Activated gamma-delta T cell treated with Interleukin-2 at 50 U/mL for 16 hours (primary cell): ENCODE results near the gene CYP20A1.
"Not testable (repeated sequence)": the region's sequence is repeated elsewhere in the genome, so short reads cannot be mapped to it uniquely, and the experiment has no call there.

Source experiments
- DNase-seq: peaks from one replicate; pipeline ENCODE4 v3.0.0-alpha.2; 2020

Gene CYP20A1

DNA sequence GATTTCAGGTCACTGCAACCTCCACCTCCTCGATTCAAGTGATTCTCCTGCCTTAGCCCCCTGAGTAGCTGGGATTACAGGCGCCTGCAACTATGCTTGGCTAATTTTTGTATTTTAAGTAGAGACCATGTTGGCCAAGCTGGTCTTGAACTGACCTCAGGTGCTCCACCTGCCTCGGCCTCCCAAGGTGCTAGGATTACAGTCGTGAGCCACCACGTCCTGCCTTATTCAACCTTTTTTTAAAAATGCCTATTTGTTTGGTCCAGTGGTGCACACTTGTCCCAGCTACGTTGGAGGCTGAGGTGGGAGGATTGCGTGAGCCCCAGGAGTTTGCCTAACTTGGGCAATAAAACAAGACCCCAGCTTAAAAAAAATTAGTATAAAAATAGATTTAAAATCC, 43.3 kb downstream of the CYP20A1 start:
- DNase-seq: no peak

DNA sequence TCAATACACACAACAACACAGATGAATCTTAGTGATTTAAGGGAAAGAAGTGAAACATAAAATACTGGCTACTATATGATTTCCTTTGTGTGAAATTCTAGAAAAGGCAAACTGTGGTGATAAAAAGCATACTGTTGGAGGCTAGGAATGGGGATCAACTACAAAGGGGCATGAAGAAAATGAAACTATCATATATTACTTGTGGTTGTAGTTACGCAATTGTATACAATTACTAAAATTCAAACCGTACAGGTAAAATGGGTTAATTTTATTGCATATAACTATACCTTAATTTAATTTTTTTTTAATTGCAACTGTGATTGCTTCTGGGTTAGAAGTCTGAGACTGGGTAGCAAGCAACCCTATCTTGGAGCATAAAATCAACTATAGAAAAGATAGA, 47.7 kb downstream of the CYP20A1 start:
- no peak for DNase-seq

DNA sequence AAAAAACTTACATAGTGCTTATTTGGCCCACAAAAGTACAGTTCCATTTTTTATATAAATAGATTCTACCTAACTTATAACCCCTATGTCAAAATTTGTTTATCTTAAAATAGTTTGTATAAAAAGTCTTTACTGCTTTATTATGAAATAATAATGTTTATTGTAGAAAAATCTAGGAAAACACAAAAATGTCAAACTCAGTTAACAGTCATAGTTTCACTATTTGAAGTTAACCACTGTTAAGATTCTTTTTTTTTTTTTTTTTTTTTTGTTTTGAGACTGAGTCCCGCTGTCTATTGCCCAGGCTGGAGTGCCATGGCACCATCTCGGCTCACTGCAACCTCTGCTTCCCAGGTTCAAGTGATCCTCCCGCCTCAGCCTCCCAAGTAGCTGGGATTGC, 62.8 kb downstream of the CYP20A1 start:
- no peak for DNase-seq

DNA sequence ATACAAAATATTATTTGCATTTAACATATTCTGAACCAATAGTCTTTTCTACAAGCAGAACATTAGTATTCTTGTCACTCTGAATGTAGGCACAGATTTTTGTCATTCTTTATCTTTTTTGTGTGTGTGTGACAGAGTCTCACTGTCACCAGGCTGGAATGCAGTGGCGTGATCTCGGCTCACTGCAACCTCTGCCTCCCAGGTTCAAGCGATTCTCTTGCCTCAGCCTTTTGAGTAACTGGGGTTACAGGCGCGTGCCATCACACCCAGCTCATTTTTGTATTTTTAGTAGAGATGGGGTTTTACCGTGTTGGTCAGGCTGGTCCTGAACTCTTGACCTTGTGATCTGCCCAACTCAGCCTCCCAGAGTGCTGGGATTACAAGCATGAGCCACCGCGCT, 63.8 kb downstream of the CYP20A1 start:
- not testable (repeated sequence) for DNase-seq

DNA sequence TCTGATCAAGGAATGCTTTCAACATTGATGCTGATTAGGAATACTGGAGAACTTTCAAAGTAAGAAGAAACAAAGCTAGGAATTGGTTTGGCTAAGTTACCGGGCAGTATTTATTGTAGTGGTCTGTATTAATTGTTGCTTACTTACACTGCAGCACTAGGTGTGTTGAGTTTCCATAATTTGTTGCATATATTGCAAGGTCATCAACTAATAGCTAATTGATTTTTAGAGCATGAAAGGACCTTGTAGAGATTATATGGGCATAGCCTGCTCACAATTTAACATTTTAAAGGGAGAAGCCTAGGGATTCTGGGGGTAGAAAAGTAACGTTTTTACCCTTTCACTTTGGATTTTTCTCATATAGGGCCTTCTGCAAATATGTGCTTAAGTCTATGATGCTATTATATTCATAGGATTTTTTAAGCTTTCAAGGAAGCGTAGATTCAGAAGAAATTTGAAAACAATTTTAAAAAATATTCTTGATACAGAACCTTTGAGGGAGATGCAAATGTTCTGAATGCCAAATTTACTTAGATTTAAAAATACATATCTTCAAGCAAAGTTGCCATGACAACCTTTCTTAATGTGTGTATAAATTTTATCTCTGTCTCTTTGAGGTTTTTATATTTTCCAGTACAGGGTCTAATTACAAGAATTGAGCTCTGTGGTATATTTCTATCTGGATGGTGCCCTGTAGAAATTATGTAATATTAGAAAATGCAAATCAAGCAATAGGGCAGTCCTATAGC, 72.0 kb downstream of the CYP20A1 start:
- DNase-seq: no peak

DNA sequence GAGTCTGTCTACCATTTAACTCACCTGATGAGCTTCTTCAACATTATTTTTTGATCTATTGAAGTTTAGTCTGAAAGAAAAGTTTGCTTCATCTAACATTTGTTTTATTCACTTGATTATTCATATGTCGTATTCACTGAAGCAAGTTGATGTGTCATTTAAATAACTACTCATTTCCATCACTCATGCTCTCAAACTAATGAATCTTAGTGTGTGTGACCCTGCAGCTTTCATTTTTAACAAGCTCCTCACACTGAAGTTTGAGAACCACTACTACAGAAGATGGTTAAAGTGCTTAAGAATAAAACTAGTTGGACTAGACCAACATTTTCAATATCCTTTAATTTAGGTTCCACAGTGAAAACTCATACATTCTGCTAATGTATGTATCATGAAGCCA, 87.5 kb downstream of the CYP20A1 start:
- no peak for DNase-seq

DNA sequence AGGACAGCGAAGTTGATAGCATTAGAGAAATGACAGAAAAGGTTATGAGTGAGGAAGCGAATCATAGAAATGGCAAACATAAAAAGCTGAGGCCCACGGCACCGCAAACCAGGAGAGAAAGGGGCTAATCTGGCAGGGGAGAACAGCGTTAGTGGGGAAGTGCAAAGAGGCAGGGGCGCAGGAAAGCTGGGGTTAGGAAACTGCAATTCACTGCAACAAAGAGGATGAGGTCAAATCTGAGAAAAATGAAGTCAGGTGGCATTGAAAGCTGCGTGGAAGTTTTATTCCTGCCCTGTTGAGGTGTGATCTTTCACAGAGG, 88.7 kb downstream of the CYP20A1 start:
- no peak for DNase-seq

DNA sequence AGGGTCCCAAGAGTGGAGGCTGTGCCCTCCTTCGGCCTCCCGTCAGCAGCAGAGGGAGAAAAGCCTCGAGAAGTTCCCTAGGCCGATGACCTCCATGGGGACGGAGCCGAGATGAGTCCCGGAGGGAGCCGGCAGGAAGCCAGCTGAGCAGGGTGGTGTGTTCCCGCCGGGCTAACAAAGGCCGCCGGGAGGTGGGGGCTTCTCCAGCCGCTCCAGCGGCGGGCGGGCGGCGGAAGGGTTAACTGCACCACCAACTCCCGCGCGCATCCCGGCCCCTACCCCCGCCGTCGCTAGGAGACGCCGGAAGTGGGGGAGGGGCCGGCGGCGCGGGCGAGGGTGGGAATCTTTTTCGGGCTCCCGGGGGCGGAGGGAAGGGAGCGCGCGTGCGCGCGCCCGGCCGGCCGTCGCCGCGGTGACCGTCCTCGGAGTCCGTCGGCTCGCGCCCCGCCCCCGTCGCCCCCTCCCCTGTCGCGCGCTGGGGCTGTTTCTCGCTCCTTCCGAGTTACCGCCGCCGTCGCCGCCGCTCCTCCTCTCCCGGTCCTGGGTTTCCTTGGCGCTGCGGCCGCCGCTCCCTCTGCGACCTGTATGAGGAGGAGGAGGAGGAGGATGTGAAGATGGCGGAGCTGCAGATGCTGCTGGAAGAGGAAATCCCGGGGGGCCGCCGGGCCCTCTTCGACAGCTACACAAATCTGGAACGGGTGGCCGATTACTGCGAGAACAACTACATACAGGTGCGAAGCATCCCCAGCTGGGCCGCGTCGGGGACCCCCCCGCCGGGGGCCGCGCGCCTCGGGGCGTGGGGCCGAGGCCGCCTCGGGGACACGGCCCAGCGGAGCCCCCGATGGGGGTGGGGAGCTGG, 89.3 kb downstream of the CYP20A1 start, which contains the start of gene ABI2:
Gene ABI2, plus strand, starts transcription at position 494 of the 859 bp plus-strand sequence. Its CDS starts 121 bp downstream, at position 615.
- peak; percentile 51 for DNase-seq

DNA sequence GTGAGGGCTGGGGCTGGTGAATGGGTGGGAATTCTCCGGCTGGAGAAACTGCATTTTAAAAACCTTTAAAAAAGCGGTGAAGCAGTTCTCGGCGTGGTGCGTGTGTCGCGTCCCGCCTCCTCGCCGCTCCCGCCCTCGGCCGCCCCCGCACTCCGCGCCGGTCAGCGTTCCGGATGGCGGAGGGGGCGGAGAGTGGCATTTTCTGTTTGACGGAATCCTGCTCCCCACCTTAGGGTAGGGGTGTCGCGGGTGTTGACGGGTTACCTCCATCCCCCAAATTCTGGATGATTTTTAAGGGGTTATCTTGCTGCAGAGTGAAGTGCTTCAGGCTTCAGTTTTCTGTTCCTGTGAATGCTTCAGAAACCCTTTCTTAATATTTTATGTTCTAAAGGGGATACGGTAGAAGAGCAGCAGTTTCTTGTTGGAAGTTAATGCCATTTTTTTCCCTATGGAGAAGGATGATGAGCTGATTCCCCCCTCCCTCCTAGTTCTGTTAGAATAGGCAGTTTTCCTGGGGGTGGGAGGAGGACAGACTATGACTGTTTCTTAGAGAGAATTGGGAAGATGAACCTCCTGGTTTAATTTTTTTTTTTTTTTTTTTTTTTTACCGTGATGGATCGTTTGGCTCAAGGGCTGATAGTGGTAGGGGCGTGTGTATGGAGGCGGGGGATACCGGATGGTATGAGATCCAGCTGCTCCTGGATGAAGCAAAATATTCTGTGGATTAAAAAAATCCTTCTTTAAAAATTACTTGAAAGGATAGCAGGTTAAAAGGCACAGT, 90.1 kb downstream of the CYP20A1 start:
- DNase-seq: peak; percentile 13

DNA sequence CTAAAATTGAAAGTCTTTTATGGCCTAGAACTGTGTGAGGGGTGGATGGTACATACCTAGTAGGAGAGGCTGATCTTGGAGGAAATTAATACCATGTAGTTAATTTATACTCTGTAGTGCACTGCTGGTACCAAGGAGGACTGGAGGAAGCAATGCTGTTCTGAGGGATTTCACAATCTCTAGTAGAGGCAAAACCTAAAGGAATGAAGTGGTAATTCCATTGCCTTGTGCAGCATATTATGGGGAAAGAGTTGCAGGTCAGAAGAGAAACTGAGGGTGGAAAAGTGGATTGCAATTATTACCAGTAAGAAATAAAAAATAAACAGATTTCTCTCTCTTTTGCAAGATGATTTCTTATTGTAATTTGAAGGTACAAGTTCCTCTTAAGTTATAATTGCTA, 91.6 kb downstream of the CYP20A1 start:
- DNase-seq: no peak

DNA sequence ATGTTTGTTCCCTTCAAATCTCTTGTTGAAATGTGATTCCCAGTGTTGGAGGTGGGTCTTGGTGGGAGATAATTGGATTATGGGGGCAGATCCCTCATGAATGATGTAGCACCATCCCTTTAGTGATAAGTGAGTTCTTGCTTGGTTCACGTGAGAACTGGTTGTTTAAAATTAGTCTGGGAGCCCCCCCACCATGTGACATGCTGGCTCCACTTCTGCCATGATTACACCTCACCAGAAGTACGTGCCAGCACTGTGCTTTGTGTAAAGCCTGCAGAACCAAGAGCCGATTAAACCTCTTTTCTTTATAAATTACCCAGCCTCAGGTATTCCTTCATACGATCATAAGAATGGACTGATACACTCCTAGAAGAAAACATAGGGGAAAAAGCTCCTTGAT, 99.5 kb downstream of the CYP20A1 start:
- DNase-seq: no peak

DNA sequence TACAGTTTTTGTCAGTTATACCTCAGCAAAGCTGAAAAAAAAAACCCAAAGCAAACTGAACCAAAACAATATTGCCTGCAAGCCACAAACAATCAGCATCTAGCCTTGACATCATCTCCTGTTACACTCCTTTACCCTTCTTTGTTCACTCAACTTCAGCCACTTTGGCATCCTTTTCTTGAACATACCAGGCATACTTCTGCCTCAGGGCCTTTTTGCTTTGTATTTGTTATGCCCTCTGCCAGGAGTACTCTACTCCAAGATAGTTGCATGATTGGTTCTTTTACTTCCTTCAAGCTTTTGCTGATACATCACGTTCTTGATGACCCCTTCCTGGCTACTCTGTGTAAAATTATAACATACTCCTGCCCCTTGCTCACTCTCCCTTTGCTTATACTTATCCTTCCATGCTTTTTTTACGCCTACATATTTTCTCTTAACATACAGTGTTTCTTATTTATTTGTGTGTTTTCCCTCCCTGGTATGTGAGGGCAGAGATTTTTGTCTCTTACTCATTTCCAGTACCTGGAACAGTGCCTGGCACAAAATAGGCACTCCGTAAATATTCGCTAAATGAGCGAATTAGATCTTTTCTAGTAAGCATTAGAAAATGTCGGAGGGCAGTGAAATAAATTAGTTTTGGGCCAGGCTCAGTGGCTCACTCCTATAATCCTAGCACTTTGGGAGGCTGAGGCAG, 102.1 kb downstream of the CYP20A1 start:
- DNase-seq: no peak

DNA sequence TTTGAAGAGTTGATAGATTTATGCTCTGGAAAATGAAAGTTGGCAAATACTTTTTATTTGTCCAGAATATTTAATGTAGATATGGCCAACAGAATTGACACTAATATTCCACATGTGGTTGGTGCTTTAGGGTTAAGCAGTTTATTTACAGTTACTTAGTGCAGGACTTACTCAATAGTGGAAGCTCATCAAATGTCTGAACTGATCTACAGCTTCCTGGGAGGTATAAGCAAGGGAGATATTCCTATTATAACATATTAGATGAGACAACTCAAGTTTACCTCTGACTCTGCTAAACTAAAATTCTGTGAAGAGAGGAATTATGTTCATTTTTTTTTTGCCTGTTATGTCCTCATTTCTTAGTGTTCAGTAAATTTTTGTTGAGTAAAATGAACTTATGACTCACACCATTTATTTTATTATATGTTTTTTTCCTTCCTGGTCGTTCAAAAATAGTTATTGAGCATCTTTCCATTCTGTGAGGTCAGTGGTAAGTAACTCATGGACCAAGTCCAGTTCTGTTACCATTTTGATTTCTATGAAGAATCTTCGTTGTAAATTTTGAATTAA, 103.0 kb downstream of the CYP20A1 start:
- no peak for DNase-seq

DNA sequence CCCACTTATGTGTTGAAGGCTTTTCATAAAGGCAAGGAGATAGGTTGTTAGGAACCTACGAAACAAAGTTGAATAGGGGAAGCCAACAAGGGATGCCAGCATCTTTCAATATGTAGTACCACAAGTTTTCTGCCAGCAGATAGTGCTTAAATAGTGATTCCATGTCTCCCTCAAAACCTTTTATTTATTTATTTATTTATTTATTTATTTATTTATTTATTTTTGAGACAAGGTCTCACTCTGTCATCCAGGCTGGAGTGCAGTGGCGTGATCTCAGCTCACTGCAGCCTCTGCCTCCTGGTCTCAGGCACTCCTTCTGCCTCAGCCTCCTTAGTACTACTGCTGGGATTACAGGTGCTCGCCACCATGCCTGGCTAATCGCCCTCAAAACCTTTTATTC, 103.6 kb downstream of the CYP20A1 start:
- not testable (repeated sequence) for DNase-seq

DNA sequence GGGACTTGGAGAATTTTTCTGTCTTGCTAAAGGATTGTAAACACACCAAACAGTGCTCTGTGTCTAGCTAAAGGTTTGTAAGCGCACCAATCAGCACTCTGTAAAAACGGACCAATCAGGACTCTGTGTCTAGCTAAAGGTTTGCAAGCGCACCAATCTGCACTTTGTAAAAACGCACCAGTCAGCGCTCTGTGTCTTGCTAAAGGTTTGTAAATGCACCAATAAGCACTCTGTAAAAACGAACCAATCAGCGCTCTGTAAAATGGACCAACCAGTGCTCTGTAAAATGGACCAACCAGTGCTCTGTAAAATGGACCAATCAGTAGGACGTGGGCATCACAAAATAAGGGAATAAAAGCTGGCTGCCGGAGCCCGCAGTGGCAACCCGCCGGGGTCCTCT, 105.8 kb downstream of the CYP20A1 start:
- no peak for DNase-seq

DNA sequence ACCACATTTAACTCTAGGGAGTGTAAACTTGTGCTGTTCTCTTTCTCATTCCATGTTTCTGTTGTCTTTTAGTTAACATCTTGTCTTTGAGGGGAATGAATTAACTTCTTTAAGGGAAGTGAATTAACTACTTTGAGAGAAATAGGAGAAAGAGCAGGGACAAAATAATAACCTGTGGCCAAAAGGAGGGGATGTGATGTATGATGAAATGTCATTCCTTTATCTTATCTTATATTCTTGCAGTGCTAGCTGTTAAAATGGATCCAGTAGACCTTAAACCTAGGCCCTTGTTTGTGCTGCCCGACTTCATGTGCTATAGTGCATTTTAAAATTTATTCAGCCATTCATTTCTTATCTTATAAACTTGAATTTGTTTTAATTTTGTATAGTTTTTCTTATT, 107.8 kb downstream of the CYP20A1 start:
- DNase-seq: no peak

DNA sequence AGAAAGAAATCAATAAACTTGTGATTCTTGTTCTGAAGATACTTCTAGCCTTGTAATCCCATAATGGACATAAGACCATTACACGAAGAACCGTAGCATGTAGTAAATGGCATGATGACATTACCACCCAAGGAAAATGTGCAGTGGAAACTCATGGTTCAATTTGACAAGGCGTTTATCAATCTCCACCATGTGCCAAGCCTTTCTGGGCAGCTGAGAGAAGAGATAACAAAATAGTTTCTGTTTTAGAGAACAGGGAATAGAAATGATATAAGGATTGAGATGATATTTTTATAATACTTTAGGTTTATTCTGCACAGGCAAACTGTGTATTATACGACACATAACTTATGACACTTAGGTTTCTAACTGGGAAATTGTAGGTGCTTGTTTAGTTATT, 108.6 kb downstream of the CYP20A1 start:
- no peak for DNase-seq

DNA sequence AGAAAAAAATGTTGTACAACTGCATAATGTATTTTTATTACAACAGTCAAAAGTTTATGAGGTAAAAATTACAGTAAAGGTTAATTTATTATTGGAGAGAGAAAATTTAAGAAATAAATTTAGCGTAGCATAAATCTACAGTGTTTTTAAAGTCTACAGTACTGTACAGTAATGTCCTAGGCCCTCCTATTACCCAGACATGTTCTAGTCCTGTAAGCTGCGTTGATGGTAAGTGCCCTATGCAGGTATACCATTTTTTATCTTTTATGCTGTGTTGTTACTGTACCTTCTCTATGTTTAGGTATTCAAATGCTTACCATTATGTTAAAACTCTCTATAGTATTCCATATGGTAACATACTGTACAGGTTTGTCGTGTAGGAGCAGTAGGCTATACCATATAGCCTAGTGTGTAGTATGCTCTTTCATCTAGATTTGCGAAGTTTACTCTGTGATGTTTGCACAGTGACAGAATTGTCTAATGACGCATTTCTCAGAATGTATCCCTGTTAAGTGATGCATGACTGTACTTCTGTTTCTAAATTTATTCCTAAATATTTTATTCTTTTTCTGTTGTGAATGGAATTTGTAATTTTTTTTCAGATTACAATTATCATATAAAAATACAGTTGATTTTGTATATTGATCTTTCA, 113.9 kb downstream of the CYP20A1 start:
- no peak for DNase-seq

DNA sequence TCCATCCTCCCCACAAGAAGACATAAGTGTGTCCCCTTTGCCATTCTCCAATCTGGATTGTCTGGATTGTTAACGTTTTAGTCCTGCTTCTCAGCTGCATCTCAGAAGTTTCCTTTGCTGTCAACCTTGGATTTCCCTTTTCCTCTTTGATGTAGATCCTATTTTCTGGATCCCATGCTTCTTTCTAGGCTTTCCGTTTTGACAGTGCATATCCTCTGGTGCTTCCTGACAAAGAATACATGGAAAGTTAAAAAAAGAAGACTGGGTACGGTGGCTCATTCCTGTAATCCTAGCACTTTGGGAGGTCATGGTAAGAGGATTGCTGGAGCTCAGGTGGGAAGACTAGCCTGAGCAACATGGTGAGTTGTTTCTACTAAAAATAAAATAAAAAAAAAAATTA, 116.1 kb downstream of the CYP20A1 start:
- DNase-seq: no peak
